Measurements from ENCODE around the gene UBE2E3.

- TF ChIP-seq EZH2 (IDR thresholded peaks at IDR 0.05; ENCODE audit: borderline replicate concordance, low read depth, low read length, severe bottlenecking) = no peak
- no peak for TF ChIP-seq CTCF (IDR thresholded peaks at IDR 0.05; ENCODE audit: borderline replicate concordance, extremely low read depth, low read length, poor library complexity, severe bottlenecking)
These were observed 12.6 kb downstream of the UBE2E3 start for GRCh38 chr2:180992994-180993393.
